Osteoblast (primary cell): ENCODE results near the gene TF. TPM values are rescaled to one million over a fixed set of nuclear protein-coding genes. Genes with fewer than 3 reads are reported as not detected.

Source experiments
- DNase-seq: peaks from one replicate; pipeline ENCODE4 v3.0.0; 2011; ENCODE audit warnings: low spot score, mixed read lengths; ENCODE audit not compliant: insufficient read length; ENCODE audit errors: missing footprints
- H2AFZ ChIP-seq: 2 replicates; pipeline ENCODE4 v1.6.0; 2011; ENCODE audit warnings: mild to moderate bottlenecking, low read length
- H3K27ac ChIP-seq: 2 replicates; pipeline ENCODE4 v1.5.1; 2011; ENCODE audit warnings: mild to moderate bottlenecking, low read depth, low read length, moderate library complexity
- H3K27me3 ChIP-seq: 2 replicates; pipeline ENCODE4 v1.6.0; 2012; ENCODE audit warnings: mild to moderate bottlenecking, control low read depth, inconsistent platforms, low read length, moderate library complexity; ENCODE audit not compliant: insufficient read depth
- H3K36me3 ChIP-seq: 2 replicates; pipeline ENCODE4 v1.5.1; 2011; ENCODE audit warnings: mild to moderate bottlenecking, low read length, control low read depth, moderate library complexity; ENCODE audit not compliant: insufficient read depth
- H3K4me1 ChIP-seq: 2 replicates; pipeline ENCODE4 v1.5.1; 2011; ENCODE audit warnings: mild to moderate bottlenecking, low read length, control low read depth, moderate library complexity; ENCODE audit not compliant: insufficient read depth
- H3K4me2 ChIP-seq: 2 replicates; pipeline ENCODE4 v1.6.0; 2011; ENCODE audit warnings: mild to moderate bottlenecking, low read length; ENCODE audit not compliant: insufficient read depth
- H3K4me3 ChIP-seq: fragments of 200-600 bp; sonication (generic); 3 replicates; pipeline ENCODE4 v1.5.1; 2012; ENCODE audit warnings: mild to moderate bottlenecking, low read length, inconsistent platforms; ENCODE audit not compliant: insufficient read depth
- H3K79me2 ChIP-seq: 2 replicates; pipeline ENCODE4 v1.6.0; 2012; ENCODE audit warnings: mild to moderate bottlenecking, low read length, control low read depth, inconsistent platforms; ENCODE audit not compliant: insufficient read depth
- H3K9me3 ChIP-seq: 2 replicates; pipeline ENCODE4 v1.5.1; 2011; ENCODE audit warnings: low read depth, low read length, control low read depth
- H4K20me1 ChIP-seq: 2 replicates; pipeline ENCODE4 v1.6.0; 2012; ENCODE audit warnings: mild to moderate bottlenecking, low read length, control low read depth; ENCODE audit not compliant: insufficient read depth
- total RNA-seq: library from RNA; depleted of rRNA; stranded (reverse); fragments of >200 nt; gene quantifications from 2 replicates; pipeline ENCODE4 v1.2.3, GENCODE V29; 2012
- TF ChIP-seq, protein P1 (sequence below): IDR thresholded peaks from 2 replicates; pipeline ENCODE4 v1.5.1; 2011; ENCODE audit warnings: mild to moderate bottlenecking, low read depth, low read length, moderate library complexity; ENCODE audit errors: extremely low read depth

Gene TF
- total RNA-seq, 1 donor = 0.36 TPM

DNA sequence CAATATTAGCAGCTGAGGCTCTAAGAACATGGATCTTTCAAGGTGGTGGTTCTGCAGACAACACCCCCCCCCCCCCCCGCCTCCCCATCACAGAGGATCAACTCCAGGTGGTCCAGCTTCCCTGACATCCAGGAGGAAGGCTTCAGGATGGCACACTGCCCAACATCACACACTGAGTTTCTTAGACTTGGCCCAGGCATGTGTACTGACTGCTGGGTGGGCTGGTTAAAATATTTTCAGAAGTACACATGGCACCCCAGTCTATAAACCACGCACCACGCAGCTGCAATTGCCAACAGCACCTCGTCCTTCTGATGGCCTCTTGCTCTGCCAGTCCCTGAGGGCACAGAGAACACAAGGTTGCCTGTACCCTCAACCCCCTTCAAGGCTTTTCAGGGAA is 81.5 kb downstream of the TF start:
- Histone ChIP-seq H3K27ac (no peak overlapping the region), H3K4me3 (no peak overlapping the region), H3K4me1 (no peaks in the 10 kb centered on the region), H3K9me3 (no peaks in the 10 kb centered on the region), H3K4me2 (no peak overlapping the region), H3K27me3 (no peaks in the 10 kb centered on the region), H4K20me1 (peaks cover 5% of the 10 kb centered on the region), H2AFZ (no peak overlapping the region), H3K79me2 (no peaks in the 10 kb centered on the region), H3K36me3 (peaks cover 17% of the 10 kb centered on the region)
- no peak for DNase-seq
- TF ChIP-seq, protein P1, sequence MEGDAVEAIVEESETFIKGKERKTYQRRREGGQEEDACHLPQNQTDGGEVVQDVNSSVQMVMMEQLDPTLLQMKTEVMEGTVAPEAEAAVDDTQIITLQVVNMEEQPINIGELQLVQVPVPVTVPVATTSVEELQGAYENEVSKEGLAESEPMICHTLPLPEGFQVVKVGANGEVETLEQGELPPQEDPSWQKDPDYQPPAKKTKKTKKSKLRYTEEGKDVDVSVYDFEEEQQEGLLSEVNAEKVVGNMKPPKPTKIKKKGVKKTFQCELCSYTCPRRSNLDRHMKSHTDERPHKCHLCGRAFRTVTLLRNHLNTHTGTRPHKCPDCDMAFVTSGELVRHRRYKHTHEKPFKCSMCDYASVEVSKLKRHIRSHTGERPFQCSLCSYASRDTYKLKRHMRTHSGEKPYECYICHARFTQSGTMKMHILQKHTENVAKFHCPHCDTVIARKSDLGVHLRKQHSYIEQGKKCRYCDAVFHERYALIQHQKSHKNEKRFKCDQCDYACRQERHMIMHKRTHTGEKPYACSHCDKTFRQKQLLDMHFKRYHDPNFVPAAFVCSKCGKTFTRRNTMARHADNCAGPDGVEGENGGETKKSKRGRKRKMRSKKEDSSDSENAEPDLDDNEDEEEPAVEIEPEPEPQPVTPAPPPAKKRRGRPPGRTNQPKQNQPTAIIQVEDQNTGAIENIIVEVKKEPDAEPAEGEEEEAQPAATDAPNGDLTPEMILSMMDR = no peak

DNA sequence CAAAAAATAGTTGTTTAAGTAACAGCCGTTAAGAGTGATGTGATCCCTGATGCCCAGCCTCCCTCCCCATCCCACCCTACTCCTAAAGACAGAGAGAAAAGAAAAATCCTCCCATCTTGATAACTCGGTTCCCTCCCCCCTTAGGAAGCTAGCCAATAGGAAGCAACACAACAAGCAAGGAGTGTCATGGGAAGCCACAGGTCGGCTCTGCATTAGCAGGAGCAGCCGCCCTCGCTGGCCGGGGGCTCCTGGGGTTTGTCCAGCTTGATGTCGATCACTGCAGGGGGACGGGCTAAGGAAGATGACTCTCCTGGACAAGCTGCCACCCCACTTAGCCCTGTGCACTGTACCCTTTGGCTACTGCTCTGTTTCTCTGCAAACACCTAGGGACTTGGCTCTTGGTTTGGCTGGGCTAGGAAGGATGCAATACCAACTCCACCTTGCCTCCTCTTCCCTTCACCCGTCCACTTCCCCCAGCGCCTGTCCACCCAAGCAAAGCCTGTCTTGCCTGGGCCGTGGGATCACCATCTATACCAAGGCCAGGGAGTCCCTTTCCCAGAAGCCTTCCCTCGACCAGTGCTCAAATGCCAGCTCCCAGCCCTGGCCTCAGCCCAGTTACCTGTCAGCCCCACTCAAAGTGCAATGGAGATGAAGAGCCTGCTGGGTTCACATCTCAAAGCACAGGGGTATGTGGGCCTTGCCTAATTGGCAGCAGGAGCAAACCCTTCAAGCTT is 82.5 kb downstream of the TF start:
- Histone ChIP-seq H3K27ac (no peak overlapping the region), H3K4me2 (no peak overlapping the region), H3K4me1 (no peaks in the 10 kb centered on the region), H3K79me2 (no peaks in the 10 kb centered on the region), H4K20me1 (peaks cover 2% of the 10 kb centered on the region), H3K9me3 (no peaks in the 10 kb centered on the region), H3K36me3 (peaks cover 11% of the 10 kb centered on the region), H3K4me3 (no peak overlapping the region), H3K27me3 (no peaks in the 10 kb centered on the region), H2AFZ (no peak overlapping the region)
- TF ChIP-seq, protein P1 = no peak
- peak; percentile 46 for DNase-seq

DNA sequence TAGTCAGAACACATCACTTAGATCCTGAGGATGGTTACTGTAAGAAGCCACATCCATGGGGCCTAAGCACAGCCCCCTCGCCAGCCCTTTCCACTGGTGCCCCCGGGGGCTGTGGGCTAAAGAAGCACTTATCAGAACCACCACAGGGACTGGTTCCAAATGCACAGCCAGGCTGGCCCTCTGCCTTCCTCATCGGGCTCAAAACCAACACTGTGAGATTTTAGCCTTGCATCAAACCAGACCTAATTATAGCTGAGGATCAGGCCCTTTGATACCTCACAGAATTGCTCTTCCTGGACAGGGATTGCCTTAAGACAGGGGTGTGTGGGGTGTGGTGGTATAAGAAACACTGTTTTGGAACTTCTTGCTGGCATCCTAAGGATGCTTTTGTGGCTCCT is 83.1 kb downstream of the TF start:
- TF ChIP-seq, protein P1 = no peak
- H2AFZ ChIP-seq = no peak overlapping the region
- DNase-seq = peak; percentile 39
- H3K4me3 ChIP-seq = no peak overlapping the region
- H3K4me2 ChIP-seq = no peak overlapping the region
- H3K36me3 ChIP-seq = peaks cover 5% of the 10 kb centered on the region
- H3K27me3 ChIP-seq = no peaks in the 10 kb centered on the region
- H4K20me1 ChIP-seq = peaks cover 2% of the 10 kb centered on the region
- H3K4me1 ChIP-seq = no peaks in the 10 kb centered on the region
- H3K9me3 ChIP-seq = no peaks in the 10 kb centered on the region
- no peak overlapping the region for H3K27ac ChIP-seq
- no peaks in the 10 kb centered on the region for H3K79me2 ChIP-seq

DNA sequence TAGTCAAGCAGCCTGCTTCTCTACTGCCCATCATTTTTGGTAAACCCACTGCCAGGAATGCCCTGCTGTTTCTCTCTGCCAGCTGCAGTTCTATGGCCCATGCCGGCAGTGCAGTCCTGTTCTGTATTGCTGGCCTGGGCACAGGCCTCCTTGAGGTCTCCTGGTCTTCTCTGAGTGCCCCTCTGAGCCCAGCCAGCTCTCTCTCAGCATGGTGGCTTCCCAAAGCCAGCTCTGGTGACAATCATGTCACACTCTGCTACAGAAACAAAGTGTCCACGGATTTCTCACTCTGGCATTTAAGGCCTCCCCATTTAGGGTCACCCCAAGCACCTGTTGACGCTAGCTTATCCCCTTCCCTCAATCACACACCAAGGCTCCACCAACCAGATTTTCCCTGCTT is 83.9 kb downstream of the TF start:
- DNase-seq = peak; percentile 39
- H3K27ac ChIP-seq = no peak overlapping the region
- no peak overlapping the region for H3K4me2 ChIP-seq
- H2AFZ ChIP-seq = no peak overlapping the region
- H3K4me1 ChIP-seq = no peaks in the 10 kb centered on the region
- H3K4me3 ChIP-seq = no peak overlapping the region
- TF ChIP-seq, protein P1 = no peak
- H3K36me3 ChIP-seq = no peaks in the 10 kb centered on the region
- H3K27me3 ChIP-seq = no peaks in the 10 kb centered on the region
- no peaks in the 10 kb centered on the region for H4K20me1 ChIP-seq
- H3K9me3 ChIP-seq = no peaks in the 10 kb centered on the region
- H3K79me2 ChIP-seq = no peaks in the 10 kb centered on the region
